Measurements from ENCODE around the gene MT3.
"Not testable (repeated sequence)": the region's sequence is repeated elsewhere in the genome, so short reads cannot be mapped to it uniquely, and the experiment has no call there.

The MT3 gene

GRCh38 chr16:56616608-56617211 lies 27.4 kb downstream of the MT3 start:
- no peak overlapping the region for H3K27ac ChIP-seq
- H3K9ac ChIP-seq: no peak overlapping the region
- no peaks in the 10 kb centered on the region for H3K79me2 ChIP-seq (ENCODE audit: insufficient read depth, low read depth)
- H4K20me1 ChIP-seq (ENCODE audit: insufficient read depth): no peaks in the 10 kb centered on the region
- H3K36me3 ChIP-seq (ENCODE audit: insufficient read depth): no peaks in the 10 kb centered on the region
- no peak overlapping the region for H3K4me3 ChIP-seq (IDR thresholded peaks at IDR 0.05; ENCODE audit: insufficient read depth, low read depth, low read length)
- no peaks in the 10 kb centered on the region for H3K4me1 ChIP-seq (ENCODE audit: low read depth, poor library complexity, severe bottlenecking)
- no peak overlapping the region for H2AFZ ChIP-seq (ENCODE audit: low read depth)
- no peak overlapping the region for H3K4me2 ChIP-seq
- no peaks in the 10 kb centered on the region for H3K27me3 ChIP-seq (ENCODE audit: insufficient read depth, low read depth)
- no peak for TF ChIP-seq CTCF (conservative IDR thresholded peaks at IDR 0.05; ENCODE audit: low read depth, low read length)

DNA sequence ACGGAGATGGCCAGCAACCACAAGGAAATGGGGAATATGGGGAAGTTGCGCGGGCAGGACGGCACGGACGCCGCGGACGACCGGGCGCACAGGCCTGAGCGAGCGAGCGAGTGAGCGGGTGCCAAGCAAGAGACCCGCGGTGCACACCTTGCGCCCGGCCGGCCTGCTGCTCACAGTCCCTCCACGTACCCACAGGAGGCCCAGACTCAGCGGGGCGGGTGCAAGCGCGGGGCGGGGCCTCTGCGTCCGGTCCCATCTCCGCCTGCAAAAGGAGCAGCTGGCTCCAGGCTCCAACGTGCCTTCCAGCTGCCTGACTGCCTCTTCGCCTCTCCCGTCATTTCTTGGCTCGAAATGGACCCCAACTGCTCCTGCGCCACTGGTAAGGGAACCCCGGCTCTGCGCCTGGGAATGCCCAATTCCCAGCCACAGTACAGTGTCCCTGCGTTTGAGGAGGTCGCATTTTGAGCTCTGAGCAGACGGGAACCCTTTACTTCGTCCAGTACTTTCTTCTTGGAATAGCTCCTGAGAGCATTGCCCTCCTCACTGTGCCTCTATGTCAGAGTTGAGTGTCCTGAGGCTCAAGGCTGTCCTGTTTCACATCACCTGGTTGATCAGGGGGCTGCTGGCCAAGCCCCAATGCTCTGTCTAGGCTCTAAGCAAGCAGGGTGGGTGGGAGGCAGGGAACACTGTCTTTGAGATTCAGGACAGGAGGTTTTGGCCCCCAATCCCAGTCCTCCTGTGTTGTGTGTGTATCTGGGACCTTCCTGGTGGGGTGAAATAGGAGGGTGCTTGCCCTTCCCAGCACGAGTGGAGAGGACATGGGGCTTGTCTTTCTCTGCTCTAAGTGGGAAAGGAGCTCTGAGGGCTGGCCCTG lies 28.1 kb downstream of the MT3 start:
- Histone ChIP-seq H4K20me1 (ENCODE audit: insufficient read depth) (no peaks in the 10 kb centered on the region), H3K36me3 (ENCODE audit: insufficient read depth) (no peaks in the 10 kb centered on the region), H3K9ac (no peak overlapping the region), H3K27ac (no peak overlapping the region), H3K27me3 (ENCODE audit: insufficient read depth, low read depth) (no peaks in the 10 kb centered on the region), H3K4me2 (no peak overlapping the region), H3K79me2 (ENCODE audit: insufficient read depth, low read depth) (no peaks in the 10 kb centered on the region), H3K4me1 (ENCODE audit: low read depth, poor library complexity, severe bottlenecking) (no peaks in the 10 kb centered on the region), H3K4me3 (IDR thresholded peaks at IDR 0.05; ENCODE audit: insufficient read depth, low read depth, low read length) (no peak overlapping the region), H2AFZ (ENCODE audit: low read depth) (no peak overlapping the region)
- no peak for TF ChIP-seq CTCF (conservative IDR thresholded peaks at IDR 0.05; ENCODE audit: low read depth, low read length)

DNA sequence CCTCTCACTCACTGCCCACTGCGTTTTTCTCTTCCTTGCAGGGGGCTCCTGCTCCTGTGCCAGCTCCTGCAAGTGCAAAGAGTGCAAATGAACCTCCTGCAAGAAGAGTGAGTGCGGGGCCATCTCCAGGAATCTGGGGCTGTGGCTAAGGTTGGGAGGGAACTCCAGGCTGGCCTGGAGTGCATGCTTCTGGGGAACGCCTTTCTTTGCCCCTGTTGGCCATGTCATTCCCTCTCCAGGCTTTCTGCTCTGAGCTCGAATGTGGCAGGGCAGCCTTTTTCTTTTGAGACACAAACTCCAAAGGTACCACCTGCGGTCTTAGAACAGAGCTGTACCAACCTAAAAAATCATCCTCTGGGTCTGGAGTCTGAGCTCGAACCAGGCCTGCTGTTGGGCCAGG lies 28.8 kb downstream of the MT3 start:
- no peaks in the 10 kb centered on the region for H3K4me1 ChIP-seq (ENCODE audit: low read depth, poor library complexity, severe bottlenecking)
- H3K27ac ChIP-seq: no peak overlapping the region
- no peak overlapping the region for H2AFZ ChIP-seq (ENCODE audit: low read depth)
- H3K36me3 ChIP-seq (ENCODE audit: insufficient read depth): no peaks in the 10 kb centered on the region
- no peak overlapping the region for H3K4me2 ChIP-seq
- no peaks in the 10 kb centered on the region for H4K20me1 ChIP-seq (ENCODE audit: insufficient read depth)
- H3K4me3 ChIP-seq (IDR thresholded peaks at IDR 0.05; ENCODE audit: insufficient read depth, low read depth, low read length): no peak overlapping the region
- no peak for TF ChIP-seq CTCF (conservative IDR thresholded peaks at IDR 0.05; ENCODE audit: low read depth, low read length)
- no peaks in the 10 kb centered on the region for H3K27me3 ChIP-seq (ENCODE audit: insufficient read depth, low read depth)
- H3K79me2 ChIP-seq (ENCODE audit: insufficient read depth, low read depth): no peaks in the 10 kb centered on the region
- no peak overlapping the region for H3K9ac ChIP-seq

GRCh38 chr16:56620339-56620897 lies 31.1 kb downstream of the MT3 start:
- Histone ChIP-seq H3K36me3 (ENCODE audit: insufficient read depth) (no peaks in the 10 kb centered on the region), H2AFZ (ENCODE audit: low read depth) (no peak overlapping the region), H3K27me3 (ENCODE audit: insufficient read depth, low read depth) (no peaks in the 10 kb centered on the region), H3K79me2 (ENCODE audit: insufficient read depth, low read depth) (no peaks in the 10 kb centered on the region), H3K27ac (no peak overlapping the region), H3K4me1 (ENCODE audit: low read depth, poor library complexity, severe bottlenecking) (no peaks in the 10 kb centered on the region), H4K20me1 (ENCODE audit: insufficient read depth) (no peaks in the 10 kb centered on the region), H3K4me3 (IDR thresholded peaks at IDR 0.05; ENCODE audit: insufficient read depth, low read depth, low read length) (no peak overlapping the region), H3K4me2 (no peak overlapping the region), H3K9ac (no peak overlapping the region)
- no peak for TF ChIP-seq CTCF (conservative IDR thresholded peaks at IDR 0.05; ENCODE audit: low read depth, low read length)

DNA sequence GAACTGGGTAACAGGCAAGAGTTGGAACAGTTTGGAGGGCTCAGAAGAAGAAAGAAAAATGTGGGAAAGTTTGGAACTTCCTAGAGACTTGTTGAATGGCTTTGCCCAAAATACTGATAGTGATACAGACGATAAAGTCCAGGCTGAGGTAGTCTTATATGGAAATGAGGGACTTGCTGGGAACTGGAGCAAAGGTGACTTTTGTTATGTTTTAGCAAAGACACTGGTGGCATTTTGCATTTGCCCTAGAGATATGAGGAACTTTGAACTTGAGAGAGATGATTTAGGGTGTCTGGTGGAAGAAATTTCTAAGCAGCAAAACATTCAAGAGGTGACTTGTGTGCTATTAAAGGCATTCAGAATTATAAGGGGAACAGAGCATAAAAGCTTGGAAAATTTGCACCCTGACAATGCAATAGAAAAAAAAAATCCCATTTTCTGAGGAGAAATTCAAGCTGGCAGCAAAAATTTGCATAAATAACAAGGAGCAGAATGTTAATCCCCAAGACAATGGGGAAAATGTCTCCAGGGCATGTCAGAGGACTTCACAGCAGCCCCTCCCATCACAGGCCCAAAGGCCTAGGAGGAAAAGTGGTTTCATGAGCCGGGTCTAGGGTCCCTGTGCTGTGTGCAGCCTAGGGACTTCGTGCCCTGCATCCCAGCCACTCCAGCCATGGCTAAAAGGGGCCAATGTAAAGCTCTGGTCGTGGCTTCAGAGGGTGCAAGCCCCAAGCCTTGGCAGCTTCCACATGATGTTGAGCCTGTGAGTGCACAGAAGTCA lies 32.5 kb downstream of the MT3 start:
- not testable (repeated sequence) for H3K27ac ChIP-seq; H3K4me2 ChIP-seq; H2AFZ ChIP-seq (ENCODE audit: low read depth); H3K79me2 ChIP-seq (ENCODE audit: insufficient read depth, low read depth); H3K9ac ChIP-seq; H3K4me3 ChIP-seq (IDR thresholded peaks at IDR 0.05; ENCODE audit: insufficient read depth, low read depth, low read length); H4K20me1 ChIP-seq (ENCODE audit: insufficient read depth); H3K27me3 ChIP-seq (ENCODE audit: insufficient read depth, low read depth); H3K36me3 ChIP-seq (ENCODE audit: insufficient read depth); H3K4me1 ChIP-seq (ENCODE audit: low read depth, poor library complexity, severe bottlenecking)

GRCh38 chr16:56623184-56623583 lies 33.9 kb downstream of the MT3 start:
- not testable (repeated sequence) for H3K36me3 ChIP-seq (ENCODE audit: insufficient read depth); H3K79me2 ChIP-seq (ENCODE audit: insufficient read depth, low read depth); H3K4me2 ChIP-seq; H3K27ac ChIP-seq; H3K27me3 ChIP-seq (ENCODE audit: insufficient read depth, low read depth); H2AFZ ChIP-seq (ENCODE audit: low read depth); H3K4me1 ChIP-seq (ENCODE audit: low read depth, poor library complexity, severe bottlenecking); H4K20me1 ChIP-seq (ENCODE audit: insufficient read depth); H3K9ac ChIP-seq; H3K4me3 ChIP-seq (IDR thresholded peaks at IDR 0.05; ENCODE audit: insufficient read depth, low read depth, low read length)

All from KMS-11 (cell line).